Chondrocyte (in vitro differentiated cells): ENCODE data around the gene MEGF6. TPM values are rescaled to one million over a fixed set of nuclear protein-coding genes. Genes with fewer than 3 reads are reported as not detected.

Experiments
- DNase-seq: peaks from one replicate; pipeline ENCODE4 v3.0.0; 2021; ENCODE audit warnings: mixed read lengths, low spot score
- H3K27ac Mint-ChIP-seq: one replicate; pipeline ENCODE4 v1.8.0; 2021; ENCODE audit warnings: mild to moderate bottlenecking, moderate library complexity, mixed read lengths; ENCODE audit not compliant: unreplicated experiment
- H3K27me3 Mint-ChIP-seq: 2 replicates; pipeline ENCODE4 v1.8.0; 2021; ENCODE audit warnings: low read depth, mixed read lengths
- H3K36me3 Mint-ChIP-seq: 2 replicates; pipeline ENCODE4 v1.8.0; 2021; ENCODE audit warnings: low read depth, mixed read lengths
- H3K4me1 Mint-ChIP-seq: 2 replicates; pipeline ENCODE4 v1.8.0; 2021; ENCODE audit warnings: low read depth, mild to moderate bottlenecking, mixed read lengths
- H3K4me3 Mint-ChIP-seq: one replicate; pipeline ENCODE4 v1.8.0; 2021; ENCODE audit warnings: mild to moderate bottlenecking, moderate library complexity, mixed read lengths; ENCODE audit not compliant: unreplicated experiment
- H3K9me3 Mint-ChIP-seq: 2 replicates; pipeline ENCODE4 v1.8.0; 2021; ENCODE audit warnings: low read depth, mixed read lengths
- total RNA-seq: library from RNA; stranded (reverse); gene quantifications from 3 replicates; pipeline ENCODE4 v1.2.1, GENCODE V29; 2021
- TF ChIP-seq, protein P1 (sequence below): fragments of 200-600 bp; sonication (generic); IDR thresholded peaks from 2 replicates; pipeline ENCODE4 v1.5.0; 2021; ENCODE audit warnings: antibody characterized with exemption, mild to moderate bottlenecking, moderate library complexity

Gene MEGF6
- total RNA-seq, 1 donor from 2014 or later, result 328 TPM

GRCh38 chr1:3522564-3523265 lies 88.6 kb downstream of the MEGF6 start:
- Mint-ChIP-seq H3K36me3 (no peaks in the 10 kb centered on the region), H3K27me3 (no peaks in the 10 kb centered on the region), H3K9me3 (no peaks in the 10 kb centered on the region), H3K27ac (no peak overlapping the region), H3K4me1 (peaks cover 22% of the 10 kb centered on the region), H3K4me3 (no peak overlapping the region)
- TF ChIP-seq, protein P1, sequence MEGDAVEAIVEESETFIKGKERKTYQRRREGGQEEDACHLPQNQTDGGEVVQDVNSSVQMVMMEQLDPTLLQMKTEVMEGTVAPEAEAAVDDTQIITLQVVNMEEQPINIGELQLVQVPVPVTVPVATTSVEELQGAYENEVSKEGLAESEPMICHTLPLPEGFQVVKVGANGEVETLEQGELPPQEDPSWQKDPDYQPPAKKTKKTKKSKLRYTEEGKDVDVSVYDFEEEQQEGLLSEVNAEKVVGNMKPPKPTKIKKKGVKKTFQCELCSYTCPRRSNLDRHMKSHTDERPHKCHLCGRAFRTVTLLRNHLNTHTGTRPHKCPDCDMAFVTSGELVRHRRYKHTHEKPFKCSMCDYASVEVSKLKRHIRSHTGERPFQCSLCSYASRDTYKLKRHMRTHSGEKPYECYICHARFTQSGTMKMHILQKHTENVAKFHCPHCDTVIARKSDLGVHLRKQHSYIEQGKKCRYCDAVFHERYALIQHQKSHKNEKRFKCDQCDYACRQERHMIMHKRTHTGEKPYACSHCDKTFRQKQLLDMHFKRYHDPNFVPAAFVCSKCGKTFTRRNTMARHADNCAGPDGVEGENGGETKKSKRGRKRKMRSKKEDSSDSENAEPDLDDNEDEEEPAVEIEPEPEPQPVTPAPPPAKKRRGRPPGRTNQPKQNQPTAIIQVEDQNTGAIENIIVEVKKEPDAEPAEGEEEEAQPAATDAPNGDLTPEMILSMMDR, result no peak
- no peak for DNase-seq

GRCh38 chr1:3522112-3522511 lies 89.2 kb downstream of the MEGF6 start:
- Mint-ChIP-seq H3K9me3 (no peaks in the 10 kb centered on the region), H3K36me3 (no peaks in the 10 kb centered on the region), H3K4me1 (peaks cover 18% of the 10 kb centered on the region), H3K4me3 (no peak overlapping the region), H3K27ac (no peak overlapping the region), H3K27me3 (no peaks in the 10 kb centered on the region)
- no peak for DNase-seq
- TF ChIP-seq, protein P1, result no peak

DNA sequence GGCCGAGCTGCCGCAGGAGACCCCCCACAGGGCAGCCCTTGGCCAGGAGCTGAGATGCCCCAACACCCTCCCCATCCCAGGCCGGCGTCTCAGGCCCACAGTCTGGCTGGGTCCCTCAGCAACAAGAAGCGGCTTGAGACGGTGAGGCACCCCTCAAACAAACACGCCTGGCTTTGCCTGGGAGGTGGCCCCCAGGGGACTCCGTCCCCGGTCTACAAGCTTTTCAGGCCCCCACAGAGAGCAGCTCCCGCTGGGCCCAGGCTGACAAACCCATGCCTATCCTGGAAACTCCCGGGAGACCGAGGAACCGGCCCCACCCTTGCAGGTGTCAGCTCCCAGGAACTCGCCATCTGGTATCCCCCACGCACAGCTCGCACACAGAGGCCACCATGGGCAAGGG lies 89.9 kb downstream of the MEGF6 start:
- Mint-ChIP-seq H3K27ac (no peak overlapping the region), H3K4me1 (peaks cover 15% of the 10 kb centered on the region), H3K36me3 (no peaks in the 10 kb centered on the region), H3K27me3 (no peaks in the 10 kb centered on the region), H3K4me3 (no peak overlapping the region), H3K9me3 (no peaks in the 10 kb centered on the region)
- TF ChIP-seq, protein P1, result no peak
- DNase-seq, result no peak

GRCh38 chr1:3520419-3521378 lies 90.6 kb downstream of the MEGF6 start:
- no peak overlapping the region for H3K27ac Mint-ChIP-seq
- TF ChIP-seq, protein P1, result no peak
- peaks cover 18% of the 10 kb centered on the region for H3K4me1 Mint-ChIP-seq
- H3K27me3 Mint-ChIP-seq, result no peaks in the 10 kb centered on the region
- DNase-seq, result no peak
- H3K9me3 Mint-ChIP-seq, result no peaks in the 10 kb centered on the region
- H3K4me3 Mint-ChIP-seq, result no peak overlapping the region
- H3K36me3 Mint-ChIP-seq, result no peaks in the 10 kb centered on the region

- H3K36me3 Mint-ChIP-seq, result no peaks in the 10 kb centered on the region
- no peaks in the 10 kb centered on the region for H3K9me3 Mint-ChIP-seq
- H3K27ac Mint-ChIP-seq, result no peak overlapping the region
- no peak overlapping the region for H3K4me3 Mint-ChIP-seq
- no peak for DNase-seq
- no peaks in the 10 kb centered on the region for H3K27me3 Mint-ChIP-seq
- peaks cover 14% of the 10 kb centered on the region for H3K4me1 Mint-ChIP-seq
- TF ChIP-seq, protein P1, result no peak
These were observed 91.9 kb downstream of the MEGF6 start for GRCh38 chr1:3519301-3519885.
